GM13976 (cell line): ENCODE data around the gene ERLIN1.

Experiments used
- DNase-seq: peaks from one replicate; pipeline ENCODE4 v3.0.0; 2012; ENCODE audit warnings: low spot score
- CTCF ChIP-seq: IDR thresholded peaks from 2 replicates; pipeline ENCODE4 v1.5.1; 2012; ENCODE audit warnings: borderline replicate concordance, mild to moderate bottlenecking; ENCODE audit not compliant: insufficient read depth; ENCODE audit errors: extremely low read depth, missing control alignments, control extremely low read depth
- in situ Hi-C: fragments of 300-500 bp; cut with MboI; formaldehyde crosslinking; loops from one replicate; pipeline ENCODE4 v1.12.0; 2022; ENCODE audit warnings: low sequenced_read_pairs, mixed read lengths, inconsistent platforms; ENCODE audit not compliant: unreplicated experiment

Gene ERLIN1

GRCh38 chr10:100209303-100209702, 23.5 kb upstream of the ERLIN1 start:
- no peak for TF ChIP-seq CTCF
- DNase-seq, result no peak
- in situ Hi-C loops, result no loop called here

- DNase-seq, result no peak
- in situ Hi-C loops, result no loop called here
- TF ChIP-seq CTCF, result no peak
Measured at GRCh38 chr10:100208276-100208675, 22.4 kb upstream of the ERLIN1 start.

- no peak for TF ChIP-seq CTCF
- in situ Hi-C loops, result no loop called here
- no peak for DNase-seq
Measured at GRCh38 chr10:100204370-100204769, 18.5 kb upstream of the ERLIN1 start.

GRCh38 chr10:100201549-100201948, 15.7 kb upstream of the ERLIN1 start:
- TF ChIP-seq CTCF, result no peak
- DNase-seq, result no peak
- in situ Hi-C loops, result no loop called here

- in situ Hi-C loops, result no loop called here
- no peak for DNase-seq
- TF ChIP-seq CTCF, result no peak
Measured at GRCh38 chr10:100194711-100195110, 8.9 kb upstream of the ERLIN1 start.

GRCh38 chr10:100192350-100192749, 6.5 kb upstream of the ERLIN1 start:
- in situ Hi-C loops, result no loop called here
- no peak for TF ChIP-seq CTCF
- DNase-seq, result no peak

GRCh38 chr10:100186253-100187212, 704 bp upstream of the ERLIN1 start:
- no peak for TF ChIP-seq CTCF
- peak; percentile 19 for DNase-seq
- in situ Hi-C loops, result no loop called here
